ENCODE results near the gene CCDC152.

- TF ChIP-seq ZNF24 (IDR thresholded peaks at IDR 0.05) (no peak), YY1 (IDR thresholded peaks at IDR 0.05; ENCODE audit: low read depth, low read length) (no peak), ZNF384 (IDR thresholded peaks at IDR 0.05; ENCODE audit: borderline replicate concordance, low read depth, low read length) (no peak), CTCF (IDR thresholded peaks at IDR 0.05 in 2 of 3, conservative IDR thresholded peaks at IDR 0.05 in 1 of 3; ENCODE audit: control insufficient read depth in 2 of 3, extremely low read depth in 1 of 3, insufficient read depth in 1 of 3, low read depth in 3 of 3, low read length in 3 of 3) (no peak), MXI1 (IDR thresholded peaks at IDR 0.05; ENCODE audit: low read depth, low read length) (no peak), STAT3 (IDR thresholded peaks at IDR 0.05; ENCODE audit: low read depth, low read length) (no peak), ZNF274 (IDR thresholded peaks at IDR 0.05; ENCODE audit: insufficient read depth, insufficient read length) (no peak), TAF1 (IDR thresholded peaks at IDR 0.05; ENCODE audit: borderline replicate concordance, low read depth, low read length) (no peak), CBX5 (IDR thresholded peaks at IDR 0.05; ENCODE audit: low read depth) (no peak), MAX (IDR thresholded peaks at IDR 0.05; ENCODE audit: low read depth, low read length) (no peak), CREB1 (IDR thresholded peaks at IDR 0.05; ENCODE audit: low read depth) (no peak), EZH2 (IDR thresholded peaks at IDR 0.05; ENCODE audit: borderline replicate concordance, control insufficient read depth, low read depth, low read length) (no peak)
Measured at GRCh38 chr5:42751044-42751443, 5.6 kb upstream of the CCDC152 start.
